K562 (cell line): Measurements from ENCODE around the gene RHOU. TPM values are rescaled to one million over a fixed set of nuclear protein-coding genes. Genes with fewer than 3 reads are reported as not detected.

Experiments used
- ATAC-seq: fragments of 200-7000 bp; cut with Tn5 transposase; 3 replicates; pipeline ENCODE4 v1.9.1; 2020; ENCODE audit warnings: moderate library complexity
- BruUV-seq: library from RNA; stranded (reverse); fragments of 400-500 nt; replicated peaks from 2 replicates; lab custom pipeline; 2021; lab: Mats Ljungman, UMichigan
- CTCF ChIA-PET: fragments of 300-600 bp; formaldehyde crosslinking; extraction: SDS; loops from one replicate; lab custom pipeline; 2021; ENCODE audit warnings: low intra/inter-chr PET ratio; lab: Yijun Ruan, JAX
- POLR2A ChIA-PET: fragments of 300-600, 350-650 bp; sonication (Branson Sonifier 250); formaldehyde crosslinking; extraction: SDS; loops from one replicate; lab custom pipeline; 2021; ENCODE audit warnings: antibody characterized with exemption, inconsistent platforms; lab: Yijun Ruan, JAX
- DNase-seq, 4 experiments: peaks; one replicate each; pipeline versions ENCODE4 v3.0.0 to v3.0.0-alpha.2; 2011 to 2018; ENCODE audit warnings: low spot score in 3 of 4, mixed read lengths in 3 of 4; ENCODE audit errors: extremely low read depth in 1 of 4
- FAIRE-seq: peaks from 2 replicates; lab custom pipeline; 2011; peaks lifted over from hg19 to GRCh38; lab: Jason Lieb, UNC
- H2AFZ ChIP-seq: 2 replicates; pipeline ENCODE4 v1.6.0; 2011; ENCODE audit warnings: low read depth, low read length, control low read depth, inconsistent platforms
- H3K27ac ChIP-seq: fragments of 200-600 bp; 3 replicates; pipeline ENCODE4 v1.8.0; 2011; ENCODE audit warnings: low read depth, mild to moderate bottlenecking, control low read depth, inconsistent platforms, low read length, moderate library complexity, mixed read lengths; ENCODE audit errors: extremely low read depth
- H3K27me3 ChIP-seq, 2 experiments: fragments of 300-600 bp in 1 of 2; 2 replicates in 1 of 2; 3 replicates in 1 of 2; pipeline versions ENCODE4 v1.6.0 to v1.8.0; 2011; ENCODE audit warnings: inconsistent platforms in 2 of 2, low read length in 2 of 2, mild to moderate bottlenecking in 1 of 2, mixed read lengths in 1 of 2, moderate library complexity in 1 of 2; ENCODE audit not compliant: control insufficient read depth in 2 of 2, insufficient read depth in 2 of 2
- H3K36me3 ChIP-seq: fragments of 300-600 bp; 3 replicates; pipeline ENCODE4 v1.8.0; 2011; ENCODE audit warnings: mild to moderate bottlenecking, low read length, inconsistent platforms; ENCODE audit not compliant: control insufficient read depth, insufficient read depth
- H3K4me1 ChIP-seq, 2 experiments: fragments of 200-600 bp in 1 of 2; replicated peaks in 1 of 2; 2 replicates in 1 of 2; 3 replicates in 1 of 2; pipeline versions ENCODE4 v1.5.1 to v1.8.0; 2011; ENCODE audit warnings: inconsistent platforms in 2 of 2, low read length in 2 of 2, mild to moderate bottlenecking in 1 of 2, mixed read lengths in 1 of 2, moderate library complexity in 1 of 2; ENCODE audit not compliant: control insufficient read depth in 2 of 2, insufficient read depth in 2 of 2
- H3K4me2 ChIP-seq: 2 replicates; pipeline ENCODE4 v1.6.1; 2011; ENCODE audit warnings: low read length, control low read depth, inconsistent platforms, mixed read lengths; ENCODE audit not compliant: insufficient read depth
- H3K4me3 ChIP-seq: fragments of 200-600 bp; sonication (generic), shearing (Covaris generic); 2 replicates; pipeline ENCODE4 v1.5.1; 2016; ENCODE audit warnings: control low read depth, inconsistent platforms
- H3K79me2 ChIP-seq: fragments of 200-600 bp; 3 replicates; pipeline ENCODE4 v1.8.0; 2011; ENCODE audit warnings: low read length, inconsistent platforms; ENCODE audit not compliant: control insufficient read depth, insufficient read depth
- H3K9ac ChIP-seq, 2 experiments: 2 replicates each; pipeline versions ENCODE4 v1.6.0 to v1.6.1; 2011; ENCODE audit warnings: low read depth in 2 of 2, low read length in 2 of 2, control low read depth in 1 of 2, inconsistent platforms in 1 of 2, mild to moderate bottlenecking in 1 of 2, mixed read lengths in 1 of 2; ENCODE audit not compliant: insufficient read depth in 1 of 2
- H3K9me1 ChIP-seq: one replicate; pipeline ENCODE4 v1.6.0; 2011; ENCODE audit warnings: inconsistent platforms, mild to moderate bottlenecking, low read length, moderate library complexity; ENCODE audit not compliant: control insufficient read depth, insufficient read depth
- H3K9me3 ChIP-seq: replicated peaks from 2 replicates; pipeline ENCODE4 v1.5.1; 2011; ENCODE audit warnings: low read depth, low read length, inconsistent platforms; ENCODE audit not compliant: control insufficient read depth, insufficient read depth
- H4K20me1 ChIP-seq: replicated peaks from 2 replicates; pipeline ENCODE4 v1.6.1; 2011; ENCODE audit warnings: low read length, inconsistent platforms, mixed read lengths; ENCODE audit not compliant: control insufficient read depth, insufficient read depth
- CEBPZ ChIP-seq: fragments of 150-350 bp; IDR thresholded peaks from 2 replicates; pipeline ENCODE4 v1.6.1; 2014; ENCODE audit warnings: low read depth, mild to moderate bottlenecking, low read length, borderline replicate concordance
- GATA2 ChIP-seq: sonication (generic); formaldehyde crosslinking; IDR thresholded peaks from 2 replicates; pipeline ENCODE4 v1.4.0; 2020; ENCODE audit warnings: mild to moderate bottlenecking, missing genetic modification reagents
- HNRNPH1 ChIP-seq: fragments of 200-400 bp; formaldehyde crosslinking; optimal IDR thresholded peaks from 2 replicates; pipeline ENCODE3; 2017; ENCODE audit warnings: low read depth, mild to moderate bottlenecking, low read length, moderate library complexity
- IFI16 ChIP-seq: fragments of 250-450 bp; sonication (Bioruptor Pico); IDR thresholded peaks from 2 replicates; pipeline ENCODE4 v2.1.2; 2022; ENCODE audit warnings: mild to moderate bottlenecking, inconsistent platforms
- MIER1 ChIP-seq: fragments of 450-650 bp; IDR thresholded peaks from 2 replicates; pipeline ENCODE4 v1.6.1; 2016; ENCODE audit warnings: antibody characterized with exemption, mild to moderate bottlenecking, low read depth
- SFPQ ChIP-seq: fragments of 200-400 bp; formaldehyde crosslinking; IDR thresholded peaks from 2 replicates; pipeline ENCODE4 v1.6.1; 2017; ENCODE audit warnings: mild to moderate bottlenecking, low read depth, low read length, moderate library complexity
- U2AF1 ChIP-seq: fragments of 200-400 bp; formaldehyde crosslinking; optimal IDR thresholded peaks from 2 replicates; pipeline ENCODE3; 2017; ENCODE audit warnings: mild to moderate bottlenecking, low read depth, low read length, moderate library complexity
- ZKSCAN3 ChIP-seq: fragments of 250-450 bp; sonication (Bioruptor Pico); IDR thresholded peaks from 2 replicates; pipeline ENCODE4 v1.4.0; 2020
- ZNF175 ChIP-seq: fragments of 200-800 bp; sonication (Bioruptor generic); IDR thresholded peaks from 2 replicates; pipeline ENCODE4 v1.6.1; 2016; ENCODE audit warnings: low read depth, mild to moderate bottlenecking, missing genetic modification characterization, missing compliant biosample characterization
- ZNF311 ChIP-seq: fragments of 250-450 bp; sonication (Bioruptor Pico); IDR thresholded peaks from 2 replicates; pipeline ENCODE4 v1.4.0; 2020; ENCODE audit warnings: mild to moderate bottlenecking, moderate library complexity
- ZNF551 ChIP-seq: fragments of 250-450 bp; sonication (Bioruptor Pico); IDR thresholded peaks from 2 replicates; pipeline ENCODE4 v1.5.0; 2021; ENCODE audit warnings: mild to moderate bottlenecking, moderate library complexity
- WGBS: fragments of 100-300 bp; shearing (Covaris generic); methylation state at CpG from one replicate; pipeline ENCODE4 v1.1.6; 2016; ENCODE audit warnings: low coverage, mixed read lengths; ENCODE audit not compliant: insufficient coverage; ENCODE audit errors: missing lambda C conversion rate; 5-methylcytosine and 5-hydroxymethylcytosine counted together
- in situ Hi-C: fragments of 300-500 bp; cut with MboI; formaldehyde crosslinking; loops from 4 replicates; pipeline ENCODE4 v1.15.0; 2018; ENCODE audit warnings: inconsistent platforms, mixed read lengths
- intact Hi-C: fragments of 100-400 bp; cut with micrococcal nuclease; formaldehyde crosslinking; loops from 2 replicates; pipeline ENCODE4 v1.14.2; 2022
- polyA plus RNA-seq, 8 experiments: library from polyadenylated mRNA; depleted of rRNA in 4 of 8; stranded (reverse) in 5 of 8; unstranded in 3 of 8; fragments of >200 nt; fragmentation: Nextera tagmentation in 2 of 8; fragmentation: Illumina TruSeq in 1 of 8; extraction: Ambion mirVana in 2 of 8; extraction: Trizol in 1 of 8; gene quantifications; 2 replicates each; pipeline versions ENCODE4 v1.2.1 to v1.2.3, GENCODE V29; 2011 to 2014; ENCODE audit warnings: inconsistent platforms in 1 of 8, missing spikeins in 1 of 8
- total RNA-seq, 7 experiments: library from RNA; depleted of rRNA in 6 of 7; stranded (reverse); fragments of >200 nt in 6 of 7; fragmentation: Illumina TruSeq in 2 of 7; extraction: Trizol in 2 of 7; gene quantifications; 2 replicates each; pipeline versions ENCODE4 v1.2.1 to v1.2.3, GENCODE V29; 2011 to 2021; ENCODE audit warnings: low replicate concordance in 1 of 7

RHOU gene
- total and polyA plus RNA-seq, 9 of the 15 experiments (the other 6 are each of a cell fraction or from before 2014, with no cell fraction given): 0.07 TPM; not detected in 8

DNA sequence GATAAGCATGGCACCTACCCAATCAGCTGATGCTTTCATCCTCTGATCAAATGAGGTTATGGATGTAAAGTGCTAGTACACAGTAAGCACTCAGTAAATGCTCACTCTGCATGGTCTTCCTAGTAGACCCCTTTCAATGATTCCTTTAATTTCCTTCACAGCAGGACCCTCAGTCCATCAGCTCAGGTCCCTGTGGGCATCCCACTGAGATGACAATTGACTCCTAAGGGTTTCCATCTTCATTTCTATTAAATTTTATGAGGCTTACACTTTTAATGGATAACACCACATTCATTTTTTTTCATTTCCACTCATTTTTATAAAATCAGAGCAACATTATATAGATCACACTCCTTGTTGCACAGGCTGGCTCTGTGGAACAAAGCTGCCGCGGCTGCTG, 12.8 kb downstream of the RHOU start:
- no peak for DNase-seq
- in situ Hi-C loops: no loop called here
- Histone ChIP-seq H3K27me3 (peaks cover 2 to 9% of the 10 kb centered on the region in 2 experiments), H3K9me3 (no peaks in the 10 kb centered on the region), H3K4me3 (no peak overlapping the region), H3K9ac (no peak overlapping the region), H3K4me1 (no peaks in the 10 kb centered on the region), H4K20me1 (no peaks in the 10 kb centered on the region)
- WGBS: 15% methylated on average over 2 of the region's 2 CpGs
- no peak for TF ChIP-seq CEBPZ
- no peak for TF ChIP-seq MIER1
- TF ChIP-seq ZKSCAN3 (CRISPR knock-in tag): no peak
- no peak for TF ChIP-seq SFPQ
- TF ChIP-seq U2AF1: no peak
- TF ChIP-seq ZNF175 (CRISPR knock-in tag): no peak
- no peak for TF ChIP-seq ZNF311 (CRISPR knock-in tag)
- no peak for TF ChIP-seq IFI16 (CRISPR knock-in tag)
- TF ChIP-seq ZNF551 (CRISPR knock-in tag): no peak
- no peak for TF ChIP-seq GATA2 (CRISPR knock-in tag)
- TF ChIP-seq HNRNPH1: no peak
- TF ChIP-seq, all 486 proteins: peak for 0
- ATAC-seq (no peak), FAIRE-seq (no peak)
- BruUV-seq: no TSS peak
- no peaks in the 10 kb centered on the region for H3K79me2 ChIP-seq
- POLR2A ChIA-PET: no interaction called here
- no peaks in the 10 kb centered on the region for H3K36me3 ChIP-seq
- CTCF ChIA-PET: no interaction called here
- H3K4me2 ChIP-seq: no peak overlapping the region
- no peak overlapping the region for H3K27ac ChIP-seq
- H3K9me1 ChIP-seq: no peaks in the 10 kb centered on the region
- intact Hi-C loops: no loop called here
- no peak overlapping the region for H2AFZ ChIP-seq
